GM12874 (cell line): Measurements from ENCODE around the gene TNFSF15.

Source experiments
- TF ChIP-seq, protein P1 (sequence below): IDR thresholded peaks from 2 replicates; pipeline ENCODE4 v1.5.1; 2011; ENCODE audit warnings: low read depth, mild to moderate bottlenecking, control low read depth, low read length, moderate library complexity; ENCODE audit not compliant: insufficient read depth

TNFSF15 gene

DNA sequence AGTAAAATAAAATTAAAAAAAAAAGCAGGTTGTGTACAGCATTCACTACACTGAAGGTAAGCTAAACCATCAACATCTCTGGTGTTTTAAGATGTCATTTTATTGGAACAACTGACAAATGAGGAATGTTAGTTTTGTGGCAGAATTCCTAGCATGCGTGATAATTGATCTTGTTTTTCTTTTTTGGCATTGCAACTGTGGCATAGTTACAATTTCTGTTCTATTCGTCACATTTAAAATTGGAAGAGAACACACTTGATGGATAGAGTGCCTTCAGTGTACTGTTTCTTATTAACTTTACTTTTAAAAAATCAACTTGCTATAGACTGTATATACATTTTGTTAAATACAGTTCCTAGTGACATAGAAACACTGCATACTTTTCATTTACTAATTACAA lies 43.6 kb upstream of the TNFSF15 start:
- TF ChIP-seq, protein P1, sequence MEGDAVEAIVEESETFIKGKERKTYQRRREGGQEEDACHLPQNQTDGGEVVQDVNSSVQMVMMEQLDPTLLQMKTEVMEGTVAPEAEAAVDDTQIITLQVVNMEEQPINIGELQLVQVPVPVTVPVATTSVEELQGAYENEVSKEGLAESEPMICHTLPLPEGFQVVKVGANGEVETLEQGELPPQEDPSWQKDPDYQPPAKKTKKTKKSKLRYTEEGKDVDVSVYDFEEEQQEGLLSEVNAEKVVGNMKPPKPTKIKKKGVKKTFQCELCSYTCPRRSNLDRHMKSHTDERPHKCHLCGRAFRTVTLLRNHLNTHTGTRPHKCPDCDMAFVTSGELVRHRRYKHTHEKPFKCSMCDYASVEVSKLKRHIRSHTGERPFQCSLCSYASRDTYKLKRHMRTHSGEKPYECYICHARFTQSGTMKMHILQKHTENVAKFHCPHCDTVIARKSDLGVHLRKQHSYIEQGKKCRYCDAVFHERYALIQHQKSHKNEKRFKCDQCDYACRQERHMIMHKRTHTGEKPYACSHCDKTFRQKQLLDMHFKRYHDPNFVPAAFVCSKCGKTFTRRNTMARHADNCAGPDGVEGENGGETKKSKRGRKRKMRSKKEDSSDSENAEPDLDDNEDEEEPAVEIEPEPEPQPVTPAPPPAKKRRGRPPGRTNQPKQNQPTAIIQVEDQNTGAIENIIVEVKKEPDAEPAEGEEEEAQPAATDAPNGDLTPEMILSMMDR: no peak

DNA sequence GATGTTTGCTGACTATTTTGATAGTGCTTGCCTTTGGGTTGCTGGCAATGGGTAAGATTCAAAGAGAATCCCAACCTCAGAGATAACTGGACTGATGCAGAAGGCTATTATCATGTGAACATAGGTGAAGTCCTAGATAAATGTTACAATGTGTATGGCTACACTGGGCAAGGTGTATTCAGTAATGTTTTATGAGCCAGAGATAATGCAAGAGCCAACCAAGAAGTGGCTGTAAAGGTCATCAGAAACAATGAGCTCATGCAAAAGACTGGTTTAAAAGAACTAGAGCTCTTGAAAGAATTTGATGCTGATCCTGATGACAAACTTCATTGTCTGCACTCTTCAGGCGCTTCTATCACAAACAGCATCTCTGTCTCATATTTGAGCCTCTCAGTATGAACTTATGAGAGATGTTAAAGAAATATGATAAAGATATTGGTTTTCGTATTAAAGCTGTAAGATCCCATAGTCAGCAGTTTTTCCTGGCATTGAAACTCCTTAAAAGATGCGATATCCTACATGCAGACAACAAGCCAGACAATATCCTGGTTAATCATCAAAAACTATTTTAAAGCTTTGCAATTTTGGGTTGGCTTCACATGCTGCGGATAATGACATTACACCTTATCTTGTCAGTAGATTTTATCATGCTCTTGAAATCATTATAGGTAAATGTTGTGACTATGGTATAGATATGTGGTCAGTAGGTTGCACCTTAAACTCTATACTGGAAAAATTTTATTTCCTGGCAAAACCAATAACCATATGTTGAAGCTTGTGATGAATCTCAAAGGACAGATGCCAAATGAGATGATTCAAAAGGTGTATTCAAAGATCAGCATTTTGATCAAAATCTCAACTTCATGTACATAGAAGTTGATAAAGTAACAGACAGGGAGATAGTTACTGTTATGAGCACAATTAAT lies 41.9 kb upstream of the TNFSF15 start:
- TF ChIP-seq, protein P1: no peak

DNA sequence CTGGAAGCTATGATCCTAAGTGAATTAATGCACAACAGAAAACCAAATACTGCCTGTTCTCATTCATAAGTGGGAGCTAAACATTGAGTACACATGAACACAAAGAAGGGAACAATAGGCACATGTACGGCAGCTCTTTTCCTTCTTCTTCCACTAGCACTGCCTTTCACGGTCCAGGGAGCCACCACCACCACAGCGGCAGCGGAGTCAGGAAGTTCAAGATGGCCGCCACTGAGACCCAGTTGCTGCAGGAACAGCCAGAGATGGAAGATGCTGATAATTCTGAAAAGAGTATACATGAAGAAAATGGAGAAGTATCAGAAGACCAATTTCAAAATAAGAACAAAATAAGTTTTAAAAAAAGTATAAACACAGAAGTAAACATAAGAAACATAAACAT lies 39.5 kb upstream of the TNFSF15 start:
- TF ChIP-seq, protein P1: no peak

DNA sequence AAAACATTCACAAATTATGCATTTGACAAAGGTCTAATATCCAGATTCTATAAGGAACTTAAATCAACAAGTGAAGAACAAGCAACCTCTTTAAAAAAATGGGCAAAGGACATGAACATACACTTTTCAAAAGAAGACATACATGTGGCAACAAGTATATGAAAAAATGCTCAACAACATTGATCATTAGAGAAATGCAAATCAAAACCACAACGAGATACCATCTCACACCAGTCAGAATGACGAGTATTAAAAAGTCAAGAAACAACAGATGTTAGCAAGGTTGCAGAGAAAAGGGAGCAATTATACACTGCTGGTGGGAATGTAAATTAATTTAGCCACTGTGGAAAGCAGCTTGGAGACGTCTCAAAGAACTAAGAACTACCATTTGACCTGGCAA lies 38.9 kb upstream of the TNFSF15 start:
- TF ChIP-seq, protein P1: no peak

DNA sequence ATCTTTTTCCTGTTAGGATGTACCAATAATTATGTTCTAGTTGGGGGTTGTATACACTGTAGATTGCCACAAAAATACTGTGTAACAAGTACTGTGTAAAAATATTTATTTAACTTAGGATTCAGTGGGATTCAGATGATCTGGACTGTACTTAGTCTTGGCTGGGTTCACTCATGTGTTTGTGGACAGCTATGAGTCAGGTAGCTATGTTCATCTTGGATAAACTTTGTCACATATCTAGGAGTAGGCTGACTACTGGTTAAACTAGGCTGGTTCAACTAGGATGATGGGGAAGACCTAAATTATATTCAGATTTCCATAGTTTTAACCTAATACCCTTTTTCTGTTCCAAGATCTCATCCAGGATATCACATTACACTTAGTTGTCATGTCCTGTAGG lies 32.1 kb upstream of the TNFSF15 start:
- TF ChIP-seq, protein P1: no peak

DNA sequence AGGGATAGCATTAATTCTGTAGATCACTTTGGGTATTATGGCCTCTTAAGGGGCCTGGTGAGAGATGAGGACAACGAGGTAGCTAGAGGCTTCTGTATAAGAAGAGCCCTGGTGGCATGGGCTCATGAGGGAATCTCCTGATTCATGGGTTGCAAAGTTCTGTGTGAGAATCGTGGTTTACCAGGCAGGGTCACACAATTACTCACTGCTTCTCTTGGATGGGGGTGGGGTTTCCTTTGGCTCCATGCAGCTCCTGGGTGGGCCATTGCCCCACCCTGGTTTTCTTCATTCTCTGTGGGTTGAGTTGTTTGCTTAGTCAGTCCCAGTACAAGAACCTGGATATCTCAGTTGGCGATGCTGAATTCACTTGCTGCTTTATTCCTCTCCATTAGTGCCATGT lies 30.9 kb upstream of the TNFSF15 start:
- TF ChIP-seq, protein P1: no peak

DNA sequence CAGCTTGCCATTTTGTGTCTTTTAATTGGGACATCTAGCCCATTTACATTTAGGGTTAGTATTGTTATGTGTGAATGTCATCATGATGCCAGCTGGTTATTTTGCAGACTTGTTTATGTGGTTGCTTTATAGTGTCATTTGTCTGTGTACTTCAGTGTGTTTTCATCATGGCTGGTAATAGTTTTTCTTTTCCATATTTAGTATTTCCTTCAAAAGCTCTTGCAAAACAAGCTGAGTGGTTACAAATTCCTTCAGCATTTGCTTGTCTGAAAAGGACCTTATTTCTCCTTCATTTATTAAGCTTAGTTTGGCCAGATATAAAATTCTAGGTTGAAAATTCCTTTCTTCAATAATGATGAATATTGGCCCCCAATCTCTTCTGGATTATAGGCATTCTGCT lies 28.5 kb upstream of the TNFSF15 start:
- TF ChIP-seq, protein P1: no peak
